Retinal pigment epithelial cell (primary cell): Measurements from ENCODE around the gene TTF2.
"Not testable (repeated sequence)": the region's sequence is repeated elsewhere in the genome, so short reads cannot be mapped to it uniquely, and the experiment has no call there.

Experiments used
- DNase-seq: peaks from one replicate; pipeline ENCODE4 v3.0.0-alpha.2; 2010; ENCODE audit warnings: low read depth
- H3K4me3 ChIP-seq: 2 replicates; pipeline ENCODE4 v1.5.1; 2011; ENCODE audit warnings: mild to moderate bottlenecking, low read length, control low read depth, moderate library complexity
- TF ChIP-seq, protein P1 (sequence below): conservative IDR thresholded peaks from 2 replicates; pipeline ENCODE4 v1.5.1; 2011; ENCODE audit warnings: low read depth, low read length, control low read depth, inconsistent platforms

The TTF2 gene

DNA sequence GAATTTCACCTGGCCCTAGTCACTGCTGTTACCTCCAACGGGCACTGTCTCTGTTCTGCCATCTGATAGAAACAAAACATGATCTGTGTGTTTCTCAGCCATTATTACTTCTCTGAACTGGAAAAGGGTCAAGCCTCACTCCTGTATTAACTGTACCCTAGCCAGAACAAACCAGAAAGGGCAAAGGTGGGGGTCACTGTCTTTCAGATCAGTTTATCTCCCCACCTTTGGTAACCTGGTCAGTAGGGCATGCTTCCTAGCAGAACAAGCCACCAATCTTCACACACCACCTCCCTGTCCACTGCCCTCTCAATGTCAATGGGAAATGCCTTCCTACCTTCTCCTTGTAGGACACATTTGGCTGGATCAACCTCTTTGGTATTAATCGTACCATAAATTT is 57.6 kb downstream of the TTF2 start:
- DNase-seq, result no peak
- TF ChIP-seq, protein P1, sequence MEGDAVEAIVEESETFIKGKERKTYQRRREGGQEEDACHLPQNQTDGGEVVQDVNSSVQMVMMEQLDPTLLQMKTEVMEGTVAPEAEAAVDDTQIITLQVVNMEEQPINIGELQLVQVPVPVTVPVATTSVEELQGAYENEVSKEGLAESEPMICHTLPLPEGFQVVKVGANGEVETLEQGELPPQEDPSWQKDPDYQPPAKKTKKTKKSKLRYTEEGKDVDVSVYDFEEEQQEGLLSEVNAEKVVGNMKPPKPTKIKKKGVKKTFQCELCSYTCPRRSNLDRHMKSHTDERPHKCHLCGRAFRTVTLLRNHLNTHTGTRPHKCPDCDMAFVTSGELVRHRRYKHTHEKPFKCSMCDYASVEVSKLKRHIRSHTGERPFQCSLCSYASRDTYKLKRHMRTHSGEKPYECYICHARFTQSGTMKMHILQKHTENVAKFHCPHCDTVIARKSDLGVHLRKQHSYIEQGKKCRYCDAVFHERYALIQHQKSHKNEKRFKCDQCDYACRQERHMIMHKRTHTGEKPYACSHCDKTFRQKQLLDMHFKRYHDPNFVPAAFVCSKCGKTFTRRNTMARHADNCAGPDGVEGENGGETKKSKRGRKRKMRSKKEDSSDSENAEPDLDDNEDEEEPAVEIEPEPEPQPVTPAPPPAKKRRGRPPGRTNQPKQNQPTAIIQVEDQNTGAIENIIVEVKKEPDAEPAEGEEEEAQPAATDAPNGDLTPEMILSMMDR, result no peak
- no peak overlapping the region for H3K4me3 ChIP-seq

DNA sequence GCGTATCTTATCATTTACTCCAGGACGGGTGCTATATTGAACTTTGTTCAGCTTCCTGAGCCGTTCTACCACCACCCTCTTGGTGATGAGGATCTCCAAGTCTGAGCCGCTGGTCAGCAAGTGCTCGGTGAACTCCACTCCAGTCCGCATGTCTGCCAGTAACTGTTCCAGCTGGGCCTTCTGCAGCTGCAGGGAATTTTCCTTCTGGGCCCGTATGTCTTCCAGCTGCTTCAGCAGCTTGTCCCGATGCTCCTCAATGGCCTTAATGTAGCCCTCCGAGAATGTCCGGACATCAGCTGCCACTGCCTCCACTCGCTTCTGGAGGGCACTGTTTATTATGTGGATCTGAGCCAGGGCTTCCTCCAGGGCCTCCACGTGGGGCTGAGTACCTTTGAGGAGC is 58.0 kb downstream of the TTF2 start:
- DNase-seq, result no peak
- no peak overlapping the region for H3K4me3 ChIP-seq
- TF ChIP-seq, protein P1, result no peak

DNA sequence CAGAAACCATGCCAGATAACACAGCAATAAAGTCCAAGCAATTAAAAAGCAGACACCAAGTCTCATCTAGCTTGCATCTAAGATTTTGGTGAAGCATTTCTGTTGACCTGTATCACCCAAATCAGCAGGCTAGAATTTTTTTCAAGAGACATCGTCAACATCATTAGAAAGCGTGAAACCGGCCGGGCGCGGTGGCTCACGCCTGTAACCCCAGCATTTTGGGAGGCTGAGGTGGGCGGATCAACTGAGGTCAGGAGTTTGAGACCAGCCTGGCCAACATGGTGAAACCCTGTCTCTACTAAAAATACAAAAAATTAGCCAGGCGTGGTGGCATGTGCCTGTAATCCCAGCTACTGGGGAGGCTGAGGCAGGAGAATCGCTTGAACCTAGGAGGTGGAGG is 59.0 kb downstream of the TTF2 start:
- not testable (repeated sequence) for DNase-seq, H3K4me3 ChIP-seq

DNA sequence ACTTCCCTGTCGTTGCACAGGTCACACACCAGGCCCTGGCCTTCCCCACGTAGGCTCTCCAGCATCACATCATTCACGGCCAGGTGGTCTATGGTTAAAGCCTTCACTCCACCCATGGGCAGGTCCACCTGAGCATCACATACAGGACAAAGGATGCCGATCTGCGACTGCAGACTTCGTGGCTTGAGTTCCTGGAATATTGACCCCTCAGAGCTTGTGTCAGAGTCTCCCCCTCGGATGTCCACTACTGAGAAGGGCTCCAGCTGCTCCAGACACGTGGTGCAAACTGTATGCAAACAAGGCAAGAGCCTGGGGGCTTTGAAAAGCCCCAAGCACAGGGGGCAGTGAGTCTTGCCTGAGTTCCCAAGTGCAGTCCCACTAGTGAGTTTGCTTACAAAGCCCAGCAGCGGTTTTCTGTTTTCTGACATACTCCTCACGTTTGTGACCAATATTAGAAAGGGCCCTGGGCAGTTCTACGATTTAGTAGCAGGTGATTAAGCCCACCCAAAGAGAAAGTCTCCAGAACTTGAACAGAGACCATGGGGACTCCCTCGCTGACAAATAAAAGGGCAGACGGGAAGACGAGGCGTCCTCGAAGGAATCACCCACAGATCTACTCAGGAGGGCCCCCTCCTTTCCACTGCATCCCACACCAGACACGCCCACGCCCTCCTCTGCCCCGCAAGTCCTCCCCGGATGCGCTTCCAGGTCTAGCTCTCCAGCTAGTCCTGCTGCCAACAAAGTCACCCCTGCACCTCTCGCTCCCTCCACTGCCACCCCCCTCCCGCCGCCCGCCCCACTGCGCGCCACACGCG is 60.9 kb downstream of the TTF2 start:
- TF ChIP-seq, protein P1, result no peak
- H3K4me3 ChIP-seq, result peak overlapping the region; percentile 90
- DNase-seq, result no peak

DNA sequence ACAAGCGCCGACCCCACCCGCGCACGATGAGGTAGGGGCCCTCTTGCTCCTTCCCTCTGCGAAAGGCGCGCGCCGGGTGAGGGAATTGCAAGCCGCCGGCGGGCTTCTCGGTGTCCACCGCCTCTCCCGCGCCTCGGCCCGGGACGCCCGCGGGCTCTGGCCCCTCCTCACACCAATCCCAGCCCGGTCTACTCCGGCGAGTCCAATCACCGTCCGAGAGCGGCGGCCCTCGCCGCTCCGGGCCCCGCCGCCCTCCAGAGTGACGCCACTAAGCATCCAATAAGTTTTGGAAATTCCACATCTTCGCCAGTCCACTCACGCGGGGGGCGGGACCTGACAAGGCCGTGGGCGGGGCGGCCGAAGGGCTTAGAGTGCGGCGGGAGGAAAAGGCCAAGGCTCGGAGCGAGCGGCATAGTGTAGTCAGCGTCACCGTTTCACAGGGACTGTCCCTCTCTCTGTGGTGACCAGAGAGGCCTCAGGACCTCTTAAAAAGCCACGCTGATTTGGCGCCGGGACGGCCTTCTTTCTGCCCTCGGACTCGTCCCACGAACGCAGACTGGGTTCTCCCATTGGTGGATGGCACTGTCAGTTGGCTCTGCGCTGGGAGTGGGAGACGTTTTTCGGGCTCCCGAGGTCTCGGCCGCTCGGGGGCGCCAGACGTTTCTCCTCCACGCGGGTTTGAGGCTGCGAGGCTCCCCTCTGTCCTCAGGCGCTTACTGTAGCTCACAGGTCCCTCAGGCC is 61.6 kb downstream of the TTF2 start, which contains the start of gene TRIM45:
TRIM45 (minus strand) TSS at position 161 of the 741 bp plus-strand sequence. CDS start 548 bp downstream, outside the sequence.
- DNase-seq, result peak; percentile 90
- H3K4me3 ChIP-seq, result peak within 1 kb of the TSS; percentile 90
- TF ChIP-seq, protein P1, result peak; percentile 72

DNA sequence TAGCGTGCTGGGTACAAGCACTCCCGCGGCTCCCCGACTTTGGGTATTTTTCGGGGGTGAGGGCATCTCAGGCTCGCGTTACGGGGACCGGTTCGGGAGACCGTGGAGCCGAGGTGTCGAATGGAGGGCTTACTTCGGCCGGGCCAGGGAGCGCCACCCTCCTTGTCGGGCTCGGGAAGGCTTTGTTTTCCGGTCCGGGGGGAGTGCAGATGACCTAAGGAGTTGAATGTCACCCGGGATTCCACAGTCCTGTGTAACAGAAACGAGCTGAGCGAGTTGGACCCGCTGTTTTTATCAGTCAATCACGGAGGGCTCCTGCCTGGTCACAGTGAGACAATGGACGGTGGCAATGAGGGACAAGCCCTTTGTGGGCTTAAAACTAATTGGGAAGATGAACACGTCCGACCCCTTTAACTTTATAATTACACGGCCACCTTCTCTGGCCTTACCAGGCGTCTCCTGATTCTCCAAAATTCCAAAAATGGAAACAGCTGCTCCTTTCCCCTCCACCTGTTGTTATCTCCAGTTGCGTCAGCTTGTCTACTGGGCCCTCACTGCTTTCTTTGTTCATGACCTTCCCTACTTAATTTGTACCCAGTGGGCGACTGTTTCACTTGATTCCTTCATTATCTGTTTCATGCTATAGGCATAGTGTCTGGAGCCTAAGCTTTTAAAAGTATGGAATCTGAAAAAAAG is 62.4 kb downstream of the TTF2 start:
- TF ChIP-seq, protein P1, result no peak

DNA sequence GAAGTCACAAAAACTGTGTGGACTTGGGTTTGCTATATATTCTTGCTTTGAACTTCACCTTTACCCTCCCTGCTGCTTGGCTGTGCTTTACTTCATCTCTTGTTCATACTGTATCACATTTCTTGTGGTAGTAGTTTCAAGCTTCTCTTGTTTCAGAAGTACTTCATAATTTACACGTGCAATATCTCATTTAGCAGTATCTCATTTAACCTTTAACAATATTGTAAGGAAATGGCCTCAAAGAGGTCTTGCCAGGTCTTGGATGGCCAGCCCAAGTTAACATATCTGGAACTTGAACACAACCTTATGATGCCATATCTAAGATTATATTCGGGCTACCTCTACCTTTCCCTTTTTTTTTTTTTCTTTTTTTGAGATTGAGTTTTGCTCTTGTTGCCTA is 63.1 kb downstream of the TTF2 start:
- H3K4me3 ChIP-seq, result no peak overlapping the region
- TF ChIP-seq, protein P1, result no peak
- no peak for DNase-seq

More for the DNA sequence above, 62.4 kb downstream of the TTF2 start:
- H3K4me3 ChIP-seq, result peak overlapping the region; percentile 90
- no peak for DNase-seq
